Left lung (tissue), 10 donors: Measurements from ENCODE around the gene PRSS21. TPM values are rescaled to one million over a fixed set of nuclear protein-coding genes. Genes with fewer than 3 reads are reported as not detected.

Source experiments
- ATAC-seq: fragments of 200-7000 bp; cut with Tn5 transposase; one replicate; pipeline ENCODE4 v1.9.1; 2020; ENCODE audit warnings: moderate library complexity
- DNase-seq, 4 donors: peaks; one replicate each; pipeline ENCODE4 v3.0.0-alpha.2; 2013 to 2020
- H3K27ac ChIP-seq, 2 donors: fragments of 200-600 bp; sonication (generic) in 1 of 2; one replicate each; pipeline versions ENCODE4 v1.5.0 to v1.8.0; 2020 to 2021
- H3K27me3 ChIP-seq, 2 donors: fragments of 200-600 bp; sonication (generic) in 1 of 2; one replicate each; pipeline versions ENCODE4 v1.5.0 to v1.8.0; 2020 to 2021
- H3K36me3 ChIP-seq, 2 donors: fragments of 200-600 bp; sonication (generic) in 1 of 2; one replicate each; pipeline versions ENCODE4 v1.5.0 to v1.8.0; 2020 to 2021
- H3K4me1 ChIP-seq, 2 donors: fragments of 200-600 bp; one replicate each; pipeline ENCODE4 v1.8.0; 2021
- H3K4me3 ChIP-seq, 2 donors: fragments of 200-600 bp; sonication (generic) in 1 of 2; one replicate each; pipeline versions ENCODE4 v1.5.0 to v1.8.0; 2020 to 2021; ENCODE audit warnings: mild to moderate bottlenecking in 1 of 2
- H3K9me3 ChIP-seq, 2 donors: fragments of 200-600 bp; sonication (generic) in 1 of 2; one replicate each; pipeline versions ENCODE4 v1.5.0 to v1.8.0; 2020 to 2021
- CTCF ChIP-seq, 2 donors: fragments of 200-600 bp; sonication (generic) in 1 of 2; IDR thresholded peaks; one replicate each; pipeline versions ENCODE4 v1.5.0 to v1.8.0; 2021; ENCODE audit warnings: antibody characterized with exemption in 2 of 2
- intact Hi-C, 2 donors: fragments of 100-400 bp; cut with DNase I; formaldehyde crosslinking; loops; one replicate each; pipeline versions ENCODE4 v1.11.2 to v1.14.2; 2022
- polyA plus RNA-seq, 6 donors: library from polyadenylated mRNA; unstranded; fragments of 120-200 nt; gene quantifications; one replicate each; pipeline ENCODE4 v1.2.1, GENCODE V29; 2013; ENCODE audit not compliant: insufficient read length in 6 of 6
- total RNA-seq, 2 donors: library from RNA; stranded (reverse); fragmentation: NEBNext Ultra II Directional; extraction: Animal tissue kit (Norgen Biotek cat#: 25700); gene quantifications; one replicate each; pipeline ENCODE4 v1.2.1, GENCODE V29; 2021
- donor health status: DM: no; HTN: yes; CAD: no.
- donor health status: DM: no; HTN: no; CAD: no.

Gene PRSS21
- total and polyA plus RNA-seq, 8 donors: 0.25 to 2.5 (median 0.33) TPM; not detected in 2

GRCh38 chr16:2840914-2841313 is 23.9 kb downstream of the PRSS21 start:
- Histone ChIP-seq H3K36me3 (no peaks in the 10 kb centered on the region), H3K4me1 (peaks cover 6 to 18% of the 10 kb centered on the region in 2 donors), H3K4me3 (no peak overlapping the region), H3K9me3 (no peaks in the 10 kb centered on the region), H3K27me3 (peaks cover 0 to 6% of the 10 kb centered on the region in 2 donors), H3K27ac (no peak overlapping the region)
- no peak for TF ChIP-seq CTCF (IDR thresholded peaks at IDR 0.05)
- intact Hi-C loops: no loop called here
- no peak for ATAC-seq
- DNase-seq: peak in 1 of 4 donors; percentile 43

- no peak for ATAC-seq
- TF ChIP-seq CTCF (IDR thresholded peaks at IDR 0.05): no peak
- Histone ChIP-seq H3K4me3 (peak overlapping the region in 1 of 2 donors; percentile 11), H3K9me3 (no peaks in the 10 kb centered on the region), H3K27ac (peak overlapping the region; percentile 3 to 62), H3K27me3 (peaks cover 0 to 6% of the 10 kb centered on the region in 2 donors), H3K4me1 (peaks cover 6 to 18% of the 10 kb centered on the region in 2 donors), H3K36me3 (no peaks in the 10 kb centered on the region)
- DNase-seq: peak in 1 of 4 donors; percentile 59
- intact Hi-C loops: no loop called here
These were observed 24.7 kb downstream of the PRSS21 start for GRCh38 chr16:2841606-2842339.

- H3K9me3 ChIP-seq: no peaks in the 10 kb centered on the region
- TF ChIP-seq CTCF (IDR thresholded peaks at IDR 0.05): peak; percentile 28 to 49
- peaks cover 6 to 18% of the 10 kb centered on the region in 2 donors for H3K4me1 ChIP-seq
- H3K27me3 ChIP-seq: peaks cover 0 to 6% of the 10 kb centered on the region in 2 donors
- ATAC-seq (peak; percentile 50), DNase-seq (peak in 2 of 4 donors; percentile 51 to 82)
- H3K4me3 ChIP-seq: peak overlapping the region in 1 of 2 donors; percentile 11
- intact Hi-C loops: no loop called here
- H3K36me3 ChIP-seq: no peaks in the 10 kb centered on the region
- H3K27ac ChIP-seq: peak overlapping the region; percentile 3 to 62
These were observed 25.4 kb downstream of the PRSS21 start for GRCh38 chr16:2842340-2843000.

- intact Hi-C loops: no loop called here
- no peaks in the 10 kb centered on the region for H3K9me3 ChIP-seq
- peaks cover 6 to 18% of the 10 kb centered on the region in 2 donors for H3K4me1 ChIP-seq
- TF ChIP-seq CTCF (IDR thresholded peaks at IDR 0.05): no peak
- no peaks in the 10 kb centered on the region for H3K36me3 ChIP-seq
- no peak overlapping the region for H3K27ac ChIP-seq
- peaks cover 0 to 8% of the 10 kb centered on the region in 2 donors for H3K27me3 ChIP-seq
- H3K4me3 ChIP-seq: no peak overlapping the region
- ATAC-seq (no peak), DNase-seq (peak in 1 of 4 donors; percentile 28)
These were observed 26.5 kb downstream of the PRSS21 start for GRCh38 chr16:2843526-2843925.

- H3K27me3 ChIP-seq: peaks cover 0 to 14% of the 10 kb centered on the region in 2 donors
- H3K27ac ChIP-seq: no peak overlapping the region
- no peaks in the 10 kb centered on the region for H3K36me3 ChIP-seq
- H3K4me1 ChIP-seq: peaks cover 6 to 18% of the 10 kb centered on the region in 2 donors
- no peak overlapping the region for H3K4me3 ChIP-seq
- intact Hi-C loops: no loop called here
- TF ChIP-seq CTCF (IDR thresholded peaks at IDR 0.05): no peak
- DNase-seq (no peak), ATAC-seq (no peak)
- no peaks in the 10 kb centered on the region for H3K9me3 ChIP-seq
These were observed 28.1 kb downstream of the PRSS21 start for GRCh38 chr16:2845116-2845515.
